ENCODE measurements around the gene SMIM30. TPM values are rescaled to one million over a fixed set of nuclear protein-coding genes. Genes with fewer than 3 reads are reported as not detected.

The SMIM30 gene
- total RNA-seq, 1 donor from 2014 or later, result 52.9 TPM

DNA sequence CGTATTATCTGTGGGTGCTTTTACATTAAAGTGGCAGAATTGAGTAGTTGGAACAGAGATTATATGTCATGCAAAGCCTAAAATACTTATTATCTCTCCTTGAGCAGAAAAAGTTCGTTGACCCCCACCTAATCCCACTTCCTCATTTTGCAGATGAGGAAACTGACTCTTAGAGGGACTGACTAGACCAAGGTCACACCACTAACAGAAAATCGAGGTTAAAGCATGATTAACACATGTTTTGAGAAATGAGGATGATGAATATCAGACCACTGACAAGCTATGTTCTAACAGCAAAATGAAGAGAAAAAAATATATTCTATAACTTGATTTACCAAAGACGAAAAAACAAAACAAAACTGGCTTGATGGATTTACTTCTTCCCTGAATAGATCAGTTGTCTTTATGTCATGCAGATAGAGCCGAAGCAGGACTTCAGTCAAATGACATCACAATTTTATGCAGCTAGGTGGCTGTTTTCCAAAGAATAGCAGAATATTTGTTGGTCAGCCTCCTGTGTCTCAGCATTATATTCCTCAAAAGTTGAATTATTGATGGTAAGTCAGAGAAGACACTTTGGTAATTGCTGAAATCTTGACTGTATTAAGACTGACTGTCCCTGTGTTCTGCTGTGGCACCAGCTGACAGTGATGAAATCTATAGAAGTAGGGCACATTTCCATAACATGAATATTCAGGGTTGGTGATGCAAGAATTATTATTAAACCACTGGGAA lies 24.2 kb upstream of the SMIM30 start:
- Histone ChIP-seq H2AFZ (ENCODE audit: low read depth, low read length) (no peak overlapping the region), H3K79me2 (ENCODE audit: insufficient read depth, low read length) (no peaks in the 10 kb centered on the region), H3K4me1 (ENCODE audit: insufficient read depth, low read length) (no peaks in the 10 kb centered on the region), H3K4me2 (ENCODE audit: low read length) (no peak overlapping the region), H3K27ac (ENCODE audit: low read depth, low read length) (no peak overlapping the region), H3K36me3 (ENCODE audit: insufficient read depth, low read length) (no peaks in the 10 kb centered on the region), H3K27me3 (ENCODE audit: insufficient read depth, low read length) (no peaks in the 10 kb centered on the region), H3K9me3 (ENCODE audit: insufficient read depth, low read depth, low read length) (no peaks in the 10 kb centered on the region), H3K4me3 (ENCODE audit: insufficient read depth, low read depth, low read length) (no peak overlapping the region), H4K20me1 (ENCODE audit: insufficient read depth, low read length) (no peaks in the 10 kb centered on the region), H3K9ac (ENCODE audit: low read length) (no peak overlapping the region)
- no peak for DNase-seq (ENCODE audit: low read depth)
- TF ChIP-seq, protein P1, sequence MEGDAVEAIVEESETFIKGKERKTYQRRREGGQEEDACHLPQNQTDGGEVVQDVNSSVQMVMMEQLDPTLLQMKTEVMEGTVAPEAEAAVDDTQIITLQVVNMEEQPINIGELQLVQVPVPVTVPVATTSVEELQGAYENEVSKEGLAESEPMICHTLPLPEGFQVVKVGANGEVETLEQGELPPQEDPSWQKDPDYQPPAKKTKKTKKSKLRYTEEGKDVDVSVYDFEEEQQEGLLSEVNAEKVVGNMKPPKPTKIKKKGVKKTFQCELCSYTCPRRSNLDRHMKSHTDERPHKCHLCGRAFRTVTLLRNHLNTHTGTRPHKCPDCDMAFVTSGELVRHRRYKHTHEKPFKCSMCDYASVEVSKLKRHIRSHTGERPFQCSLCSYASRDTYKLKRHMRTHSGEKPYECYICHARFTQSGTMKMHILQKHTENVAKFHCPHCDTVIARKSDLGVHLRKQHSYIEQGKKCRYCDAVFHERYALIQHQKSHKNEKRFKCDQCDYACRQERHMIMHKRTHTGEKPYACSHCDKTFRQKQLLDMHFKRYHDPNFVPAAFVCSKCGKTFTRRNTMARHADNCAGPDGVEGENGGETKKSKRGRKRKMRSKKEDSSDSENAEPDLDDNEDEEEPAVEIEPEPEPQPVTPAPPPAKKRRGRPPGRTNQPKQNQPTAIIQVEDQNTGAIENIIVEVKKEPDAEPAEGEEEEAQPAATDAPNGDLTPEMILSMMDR (IDR thresholded peaks at IDR 0.05; ENCODE audit: insufficient read depth, low read depth, low read length), result no peak
- no peak for TF ChIP-seq EZH2 (IDR thresholded peaks at IDR 0.05; ENCODE audit: insufficient read depth, low read length)
- no peaks in the 10 kb centered on the region for H3K9me3 Mint-ChIP-seq (ENCODE audit: unreplicated experiment)
- H3K36me3 Mint-ChIP-seq (ENCODE audit: low read depth, unreplicated experiment), result no peaks in the 10 kb centered on the region
- no peak for FAIRE-seq
- no peak overlapping the region for H3K4me3 Mint-ChIP-seq (ENCODE audit: unreplicated experiment)
- H3K27me3 Mint-ChIP-seq (ENCODE audit: low read depth, unreplicated experiment), result no peaks in the 10 kb centered on the region
- no peak overlapping the region for H3K27ac Mint-ChIP-seq (ENCODE audit: unreplicated experiment)
- no peaks in the 10 kb centered on the region for H3K4me1 Mint-ChIP-seq (ENCODE audit: low read depth, unreplicated experiment)

GRCh38 chr7:113141803-113142202 lies 23.4 kb upstream of the SMIM30 start:
- FAIRE-seq, result no peak
- no peaks in the 10 kb centered on the region for H3K36me3 Mint-ChIP-seq (ENCODE audit: low read depth, unreplicated experiment)
- Histone ChIP-seq H2AFZ (ENCODE audit: low read depth, low read length) (no peak overlapping the region), H3K4me2 (ENCODE audit: low read length) (no peak overlapping the region), H3K4me1 (ENCODE audit: insufficient read depth, low read length) (no peaks in the 10 kb centered on the region), H3K9ac (ENCODE audit: low read length) (no peak overlapping the region), H3K36me3 (ENCODE audit: insufficient read depth, low read length) (no peaks in the 10 kb centered on the region), H4K20me1 (ENCODE audit: insufficient read depth, low read length) (no peaks in the 10 kb centered on the region), H3K27me3 (ENCODE audit: insufficient read depth, low read length) (no peaks in the 10 kb centered on the region), H3K9me3 (ENCODE audit: insufficient read depth, low read depth, low read length) (no peaks in the 10 kb centered on the region), H3K27ac (ENCODE audit: low read depth, low read length) (no peak overlapping the region), H3K4me3 (ENCODE audit: insufficient read depth, low read depth, low read length) (no peak overlapping the region), H3K79me2 (ENCODE audit: insufficient read depth, low read length) (no peaks in the 10 kb centered on the region)
- H3K27ac Mint-ChIP-seq (ENCODE audit: unreplicated experiment), result no peak overlapping the region
- no peaks in the 10 kb centered on the region for H3K9me3 Mint-ChIP-seq (ENCODE audit: unreplicated experiment)
- TF ChIP-seq EZH2 (IDR thresholded peaks at IDR 0.05; ENCODE audit: insufficient read depth, low read length), result no peak
- TF ChIP-seq, protein P1 (IDR thresholded peaks at IDR 0.05; ENCODE audit: insufficient read depth, low read depth, low read length), result no peak
- H3K27me3 Mint-ChIP-seq (ENCODE audit: low read depth, unreplicated experiment), result no peaks in the 10 kb centered on the region
- DNase-seq (ENCODE audit: low read depth), result no peak
- no peak overlapping the region for H3K4me3 Mint-ChIP-seq (ENCODE audit: unreplicated experiment)
- H3K4me1 Mint-ChIP-seq (ENCODE audit: low read depth, unreplicated experiment), result no peaks in the 10 kb centered on the region

DNA sequence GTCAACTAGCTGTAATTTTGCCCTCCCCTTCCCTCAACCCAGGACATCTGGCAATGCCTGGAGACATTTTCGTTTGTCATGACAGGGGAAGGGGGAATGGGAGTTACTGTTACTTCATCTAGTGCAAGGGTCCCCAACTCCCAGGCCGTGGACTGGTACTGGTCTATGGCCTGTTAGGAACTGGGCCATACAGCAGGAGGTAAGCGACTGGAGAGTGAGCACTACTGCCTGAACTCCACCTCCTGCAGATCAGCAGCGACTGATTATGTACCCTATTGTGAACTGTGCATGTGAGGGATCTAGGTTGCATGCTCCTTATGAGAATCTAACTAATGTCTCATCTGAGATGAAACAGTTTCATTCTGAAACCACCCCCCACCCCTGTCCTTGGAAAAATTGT lies 22.6 kb upstream of the SMIM30 start:
- no peaks in the 10 kb centered on the region for H3K27me3 Mint-ChIP-seq (ENCODE audit: low read depth, unreplicated experiment)
- H3K4me1 ChIP-seq (ENCODE audit: insufficient read depth, low read length), result no peaks in the 10 kb centered on the region
- no peak overlapping the region for H3K27ac Mint-ChIP-seq (ENCODE audit: unreplicated experiment)
- no peaks in the 10 kb centered on the region for H3K4me1 Mint-ChIP-seq (ENCODE audit: low read depth, unreplicated experiment)
- H2AFZ ChIP-seq (ENCODE audit: low read depth, low read length), result no peak overlapping the region
- no peaks in the 10 kb centered on the region for H3K9me3 Mint-ChIP-seq (ENCODE audit: unreplicated experiment)
- DNase-seq (ENCODE audit: low read depth) (no peak), FAIRE-seq (no peak)
- no peak overlapping the region for H3K27ac ChIP-seq (ENCODE audit: low read depth, low read length)
- no peaks in the 10 kb centered on the region for H3K36me3 ChIP-seq (ENCODE audit: insufficient read depth, low read length)
- H3K4me3 ChIP-seq (ENCODE audit: insufficient read depth, low read depth, low read length), result no peak overlapping the region
- no peak overlapping the region for H3K4me2 ChIP-seq (ENCODE audit: low read length)
- no peak for TF ChIP-seq EZH2 (IDR thresholded peaks at IDR 0.05; ENCODE audit: insufficient read depth, low read length)
- TF ChIP-seq, protein P1 (IDR thresholded peaks at IDR 0.05; ENCODE audit: insufficient read depth, low read depth, low read length), result no peak
- H4K20me1 ChIP-seq (ENCODE audit: insufficient read depth, low read length), result no peaks in the 10 kb centered on the region
- no peaks in the 10 kb centered on the region for H3K36me3 Mint-ChIP-seq (ENCODE audit: low read depth, unreplicated experiment)
- no peaks in the 10 kb centered on the region for H3K9me3 ChIP-seq (ENCODE audit: insufficient read depth, low read depth, low read length)
- H3K9ac ChIP-seq (ENCODE audit: low read length), result no peak overlapping the region
- no peaks in the 10 kb centered on the region for H3K79me2 ChIP-seq (ENCODE audit: insufficient read depth, low read length)
- H3K27me3 ChIP-seq (ENCODE audit: insufficient read depth, low read length), result no peaks in the 10 kb centered on the region
- H3K4me3 Mint-ChIP-seq (ENCODE audit: unreplicated experiment), result no peak overlapping the region

Measured in astrocyte (in vitro differentiated cells and primary cell).